Prostate gland (tissue), 2 donors: ENCODE results near the gene EVC.

ENCODE experiments used
- POLR2A ChIP-seq: fragments of 450-650 bp; IDR thresholded peaks from one replicate; pipeline ENCODE4 v1.6.1; 2016; ENCODE audit warnings: antibody characterized with exemption, mild to moderate bottlenecking
- POLR2AphosphoS5 ChIP-seq: sonication (generic); formaldehyde crosslinking; IDR thresholded peaks from one replicate; pipeline ENCODE4 v1.6.1; 2017; ENCODE audit warnings: antibody characterized with exemption
- TF ChIP-seq, protein P1 (sequence below), 4 experiments: fragments of 200-600 bp in 2 of 4; fragments of 450-650 bp in 2 of 4; sonication (generic) in 2 of 4; IDR thresholded peaks; 1 replicate in 3 of 4; 2 replicates in 1 of 4; pipeline ENCODE4 v1.5.1; 2016 to 2019; ENCODE audit warnings: antibody characterized with exemption in 4 of 4, mild to moderate bottlenecking in 2 of 4, moderate library complexity in 2 of 4

DNA sequence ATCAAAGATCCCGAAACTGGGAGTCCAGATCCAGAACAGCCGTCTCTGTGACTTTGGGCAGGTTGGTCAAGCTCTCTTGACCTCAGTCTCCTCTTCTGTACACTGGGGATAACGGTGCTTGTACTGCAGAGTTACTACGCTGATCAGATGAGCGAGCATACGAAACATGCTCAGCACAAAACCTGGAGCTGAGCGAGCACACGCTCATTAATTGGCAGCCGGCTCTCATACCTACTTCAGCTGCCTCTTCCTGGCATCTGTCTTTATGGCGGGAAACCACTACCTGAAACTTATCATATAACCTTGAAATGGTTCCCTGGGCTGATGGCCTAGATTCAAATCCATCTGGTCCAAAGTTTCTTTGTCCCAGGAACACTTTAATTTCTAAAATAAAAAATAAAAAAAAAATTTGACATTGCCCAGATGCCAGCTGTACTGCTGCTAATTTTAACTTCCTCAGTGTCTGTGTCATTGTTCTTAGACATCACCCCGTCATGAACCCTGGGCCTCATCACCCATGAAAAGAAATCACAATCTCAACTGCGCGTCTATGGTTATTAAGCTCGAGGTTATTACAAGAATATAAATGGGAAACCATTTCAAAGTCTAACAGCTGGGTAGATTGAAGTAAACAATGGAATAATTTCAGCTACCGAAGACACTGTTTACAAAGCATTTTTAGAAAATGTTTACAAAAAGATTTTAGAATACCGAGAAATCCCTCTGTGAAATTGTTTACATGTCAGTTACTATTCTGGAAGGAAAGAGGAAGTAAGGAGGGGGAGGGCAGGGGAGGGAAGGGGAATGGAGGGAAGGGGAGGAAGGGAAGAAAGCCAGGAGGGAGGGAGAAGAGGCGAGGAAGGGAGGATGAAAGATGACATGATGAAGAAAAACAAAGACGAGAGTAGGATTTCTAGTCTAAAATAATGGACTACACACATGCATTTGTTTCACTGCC, 132.9 kb downstream of the EVC start:
- TF ChIP-seq, protein P1, sequence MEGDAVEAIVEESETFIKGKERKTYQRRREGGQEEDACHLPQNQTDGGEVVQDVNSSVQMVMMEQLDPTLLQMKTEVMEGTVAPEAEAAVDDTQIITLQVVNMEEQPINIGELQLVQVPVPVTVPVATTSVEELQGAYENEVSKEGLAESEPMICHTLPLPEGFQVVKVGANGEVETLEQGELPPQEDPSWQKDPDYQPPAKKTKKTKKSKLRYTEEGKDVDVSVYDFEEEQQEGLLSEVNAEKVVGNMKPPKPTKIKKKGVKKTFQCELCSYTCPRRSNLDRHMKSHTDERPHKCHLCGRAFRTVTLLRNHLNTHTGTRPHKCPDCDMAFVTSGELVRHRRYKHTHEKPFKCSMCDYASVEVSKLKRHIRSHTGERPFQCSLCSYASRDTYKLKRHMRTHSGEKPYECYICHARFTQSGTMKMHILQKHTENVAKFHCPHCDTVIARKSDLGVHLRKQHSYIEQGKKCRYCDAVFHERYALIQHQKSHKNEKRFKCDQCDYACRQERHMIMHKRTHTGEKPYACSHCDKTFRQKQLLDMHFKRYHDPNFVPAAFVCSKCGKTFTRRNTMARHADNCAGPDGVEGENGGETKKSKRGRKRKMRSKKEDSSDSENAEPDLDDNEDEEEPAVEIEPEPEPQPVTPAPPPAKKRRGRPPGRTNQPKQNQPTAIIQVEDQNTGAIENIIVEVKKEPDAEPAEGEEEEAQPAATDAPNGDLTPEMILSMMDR (IDR thresholded peaks at IDR 0.05) = no peak
- no peak for TF ChIP-seq POLR2AphosphoS5
- no peak for TF ChIP-seq POLR2A
